HepG2 (cell line): Measurements from ENCODE around the gene ANAPC16. TPM values are rescaled to one million over a fixed set of nuclear protein-coding genes. Genes with fewer than 3 reads are reported as not detected.

Experiments used
- BRD4 ChIP-seq: sonication (generic); formaldehyde crosslinking; IDR thresholded peaks from 2 replicates; pipeline ENCODE4 v1.4.0; 2020; ENCODE audit warnings: missing genetic modification reagents
- DRAP1 ChIP-seq: IDR thresholded peaks from 2 replicates; pipeline ENCODE4 v1.6.1; 2016; ENCODE audit warnings: missing genetic modification reagents, missing compliant biosample characterization
- HMGXB4 ChIP-seq, 2 experiments: sonication (generic) in 1 of 2; formaldehyde crosslinking in 1 of 2; IDR thresholded peaks; 2 replicates each; pipeline versions ENCODE4 v1.4.0 to v1.6.1; 2018 to 2020; ENCODE audit warnings: missing genetic modification reagents in 2 of 2, borderline replicate concordance in 1 of 2, low read depth in 1 of 2, mild to moderate bottlenecking in 1 of 2, missing biosample characterization in 1 of 2
- IRX3 ChIP-seq: sonication (generic); formaldehyde crosslinking; IDR thresholded peaks from 2 replicates; pipeline ENCODE4 v1.8.1; 2023; ENCODE audit warnings: mild to moderate bottlenecking, low read depth, missing genetic modification reagents, borderline replicate concordance
- KAT2B ChIP-seq: fragments of 150-350 bp; IDR thresholded peaks from 2 replicates; pipeline ENCODE4 v1.6.1; 2014; ENCODE audit warnings: low read depth, low read length, borderline replicate concordance
- KMT2A ChIP-seq: sonication (generic); formaldehyde crosslinking; IDR thresholded peaks from 2 replicates; pipeline ENCODE4 v1.4.0; 2020; ENCODE audit warnings: missing genetic modification reagents
- MIXL1 ChIP-seq: IDR thresholded peaks from 2 replicates; pipeline ENCODE4 v1.6.1; 2016
- NFATC3 ChIP-seq: sonication (generic); formaldehyde crosslinking; IDR thresholded peaks from 2 replicates; pipeline ENCODE4 v1.5.1; 2020; ENCODE audit warnings: mild to moderate bottlenecking, missing genetic modification reagents
- SPEN ChIP-seq: sonication (generic); formaldehyde crosslinking; IDR thresholded peaks from 2 replicates; pipeline ENCODE4 v1.5.1; 2020; ENCODE audit warnings: low read depth, mild to moderate bottlenecking, missing genetic modification reagents
- ZKSCAN8 ChIP-seq: IDR thresholded peaks from 2 replicates; pipeline ENCODE4 v1.6.1; 2016; ENCODE audit warnings: borderline replicate concordance, missing genetic modification reagents, missing compliant biosample characterization
- ZNF225 ChIP-seq: sonication (generic); formaldehyde crosslinking; IDR thresholded peaks from 2 replicates; pipeline ENCODE4 v1.4.0; 2020; ENCODE audit warnings: mild to moderate bottlenecking, missing genetic modification reagents
- ZNF282 ChIP-seq: fragments of 450-650 bp; IDR thresholded peaks from 2 replicates; pipeline ENCODE4 v1.6.1; 2018; ENCODE audit not compliant: partially characterized antibody
- polyA plus RNA-seq, 8 experiments: library from polyadenylated mRNA; depleted of rRNA in 3 of 8; stranded (reverse) in 7 of 8; unstranded in 1 of 8; fragments of >200 nt; fragmentation: Illumina TruSeq in 4 of 8; extraction: Trizol in 4 of 8; gene quantifications; 2 replicates each; pipeline versions ENCODE4 v1.2.1 to v1.2.3, GENCODE V29; 2011 to 2016; ENCODE audit warnings: low read depth in 4 of 8, missing spikeins in 1 of 8, mixed read lengths in 1 of 8; ENCODE audit not compliant: insufficient read depth in 1 of 8
- total RNA-seq, 5 experiments: library from RNA; depleted of rRNA; stranded (reverse); fragments of >200 nt; fragmentation: Illumina TruSeq; extraction: Trizol; gene quantifications; 2 replicates each; pipeline ENCODE4 v1.2.3, GENCODE V29; 2016; ENCODE audit warnings: low read depth in 1 of 5

ANAPC16 gene
- total and polyA plus RNA-seq, 2 of the 13 experiments (the other 11 are each of a cell fraction or from before 2014, with no cell fraction given): 74.8 to 89.4 TPM

- 0 out of 2 replicates have a peak, but pooled peaks have one; percentile 13 for TF ChIP-seq BRD4 (CRISPR knock-in tag)
- TF ChIP-seq SPEN (CRISPR knock-in tag): no peak
- TF ChIP-seq KMT2A: no peak
- no peak for TF ChIP-seq NFATC3
- no peak for TF ChIP-seq HMGXB4 (CRISPR knock-in tag; IDR thresholded peaks at IDR 0.05; ENCODE audit: borderline replicate concordance in 1 of 2, low read depth in 1 of 2)
- no peak for TF ChIP-seq ZKSCAN8
- no peak for TF ChIP-seq ZNF282
- TF ChIP-seq ZNF225 (CRISPR knock-in tag): no peak
- TF ChIP-seq IRX3 (CRISPR knock-in tag): no peak
- TF ChIP-seq DRAP1 (CRISPR knock-in tag): 0 out of 2 replicates have a peak, but pooled peaks have one; percentile 3
- no peak for TF ChIP-seq KAT2B
- no peak for TF ChIP-seq MIXL1 (CRISPR knock-in tag)
Observed at GRCh38 chr10:72277340-72277995, 61.7 kb downstream of the ANAPC16 start (continued).
